Activated naive CD4-positive, alpha-beta T cell (primary cell): ENCODE data around the gene GPR139.

Experiments
- DNase-seq, 4 experiments: peaks; one replicate each; lab custom pipeline; 2025; lab: John Stamatoyannopoulos, UW

GPR139 gene

GRCh38 chr16:20073203-20074098 is at the start of gene GPR139:
TSS of gene GPR139 (minus strand) at chr16:20073890. CDS start at chr16:20073616, 274 bp downstream.
- no peak for DNase-seq

DNA sequence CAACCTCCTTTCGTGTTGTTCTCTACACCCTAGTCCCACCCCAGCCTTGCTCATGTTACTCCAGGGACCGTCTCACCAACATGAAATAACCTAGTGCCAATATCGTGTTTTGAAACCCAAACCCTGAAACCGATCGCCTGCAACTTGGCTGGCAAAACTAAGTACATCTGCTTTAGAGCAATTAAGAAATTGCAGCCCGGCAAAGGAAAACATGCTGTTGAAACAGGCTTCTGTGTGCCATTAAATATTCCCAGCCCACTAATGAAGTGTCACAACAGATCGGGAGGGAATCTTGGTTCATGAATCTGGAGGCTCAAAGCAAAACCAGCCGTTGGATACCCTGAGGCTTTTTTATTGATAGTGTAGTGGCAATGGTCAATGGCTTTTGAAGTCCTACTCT is 48.3 kb upstream of the GPR139 start:
- no peak for DNase-seq

- no peak for DNase-seq
These were observed 40.7 kb upstream of the GPR139 start for GRCh38 chr16:20114356-20114755.

- DNase-seq = no peak
These were observed 37.5 kb upstream of the GPR139 start for GRCh38 chr16:20111143-20111542.

GRCh38 chr16:20107083-20107482 is 33.4 kb upstream of the GPR139 start:
- no peak for DNase-seq

DNA sequence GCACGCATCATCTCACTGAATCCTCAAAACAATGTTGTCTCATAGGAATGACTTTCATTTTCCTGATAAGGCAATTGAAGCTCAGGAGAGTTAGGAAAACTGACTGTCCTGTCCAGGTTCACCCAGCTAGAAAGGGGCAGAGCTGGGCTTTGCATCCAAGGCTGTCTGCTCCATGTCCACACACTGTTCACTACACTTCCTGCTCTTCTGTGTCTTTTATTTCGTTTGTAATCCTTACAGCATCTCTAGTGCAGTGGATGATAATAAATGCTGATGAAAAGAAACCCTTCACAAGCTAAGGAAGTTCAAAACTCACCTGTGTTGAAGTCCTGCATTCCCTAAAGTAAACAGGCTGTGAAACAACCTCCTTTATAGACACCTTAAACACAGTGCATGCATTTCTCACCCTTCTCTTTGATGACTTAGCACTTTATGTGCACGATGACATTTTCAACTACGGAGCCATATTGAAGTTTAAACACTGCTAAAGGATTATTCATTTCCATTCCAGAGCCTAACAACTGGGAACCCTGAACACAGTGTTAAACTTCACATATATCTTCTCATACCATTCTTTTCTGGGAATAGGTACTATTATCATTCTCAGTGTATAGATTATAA is 31.0 kb upstream of the GPR139 start:
- DNase-seq = no peak

GRCh38 chr16:20102521-20102920 is 28.8 kb upstream of the GPR139 start:
- DNase-seq = no peak

- no peak for DNase-seq
These were observed 28.3 kb upstream of the GPR139 start for GRCh38 chr16:20102021-20102420.

DNA sequence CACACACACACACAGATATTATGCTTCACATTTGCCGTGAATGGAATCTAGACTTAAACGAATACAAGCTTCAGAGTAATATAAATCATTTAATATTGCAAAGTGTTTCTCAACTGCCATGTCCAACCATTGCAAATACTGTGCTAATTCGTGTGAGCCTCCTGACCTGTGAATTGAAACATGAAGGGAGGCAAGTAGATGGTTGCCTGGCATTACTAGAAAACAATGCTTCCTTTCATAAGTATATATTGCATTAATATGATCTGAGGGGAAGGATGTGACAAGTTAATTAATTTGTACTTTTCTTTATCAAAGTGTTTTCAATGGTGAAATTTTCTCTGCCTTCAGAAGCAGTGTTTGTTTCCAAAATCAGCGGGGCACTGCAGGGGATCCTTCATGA is 25.7 kb upstream of the GPR139 start:
- no peak for DNase-seq

- DNase-seq = no peak
These were observed 20.5 kb upstream of the GPR139 start for GRCh38 chr16:20094157-20094556.

GRCh38 chr16:20089246-20089965 is 15.7 kb upstream of the GPR139 start:
- no peak for DNase-seq

DNA sequence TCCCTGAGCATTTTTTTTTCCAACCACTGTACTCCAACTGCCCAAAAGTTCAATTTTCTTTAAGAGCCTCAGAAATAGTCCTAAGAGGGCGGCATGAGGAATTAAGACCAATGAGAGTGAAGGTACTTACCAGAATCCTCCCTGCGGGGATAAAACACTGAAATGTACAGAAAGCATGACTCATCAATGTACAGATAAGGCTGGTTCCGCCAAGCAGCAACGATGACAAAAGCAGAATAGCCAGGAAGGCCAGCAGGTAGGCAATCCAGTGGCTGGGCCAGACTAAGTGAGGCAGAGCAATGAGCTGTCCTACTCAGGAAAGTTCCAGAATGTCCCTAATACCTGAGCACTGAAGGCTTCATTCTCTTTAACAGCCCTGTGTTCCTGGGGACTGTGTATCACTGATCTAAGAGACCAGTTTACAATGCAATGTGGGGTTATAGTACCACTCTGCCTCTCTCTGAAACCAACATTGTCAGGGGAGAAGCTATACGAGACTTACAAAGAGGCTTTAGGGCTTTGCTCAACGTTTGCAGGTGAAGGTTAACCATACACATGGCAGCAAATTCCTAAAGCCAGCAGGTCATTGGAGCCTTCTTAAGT is 11.0 kb upstream of the GPR139 start:
- no peak for DNase-seq

DNA sequence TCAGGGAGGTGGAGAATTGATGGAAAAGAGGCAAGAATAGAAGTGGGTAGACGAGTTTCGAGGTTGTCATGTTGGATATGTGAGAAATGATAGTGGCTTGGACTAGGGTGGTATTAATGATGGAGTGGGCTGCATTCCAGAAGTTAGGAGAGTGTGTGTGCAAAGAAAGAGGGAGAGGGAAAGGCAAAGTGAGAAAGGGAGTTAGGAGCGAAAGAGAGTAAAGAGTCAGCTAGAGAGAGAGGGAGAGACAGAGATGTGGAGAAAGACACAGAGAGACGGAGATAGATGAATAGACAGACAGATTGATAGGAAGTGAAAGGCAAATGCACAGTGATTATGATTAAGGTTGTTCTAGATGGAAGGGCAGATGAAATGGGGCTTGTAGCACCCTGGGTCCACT is 5.4 kb upstream of the GPR139 start:
- no peak for DNase-seq

GRCh38 chr16:20075243-20075642 is 1.6 kb upstream of the GPR139 start:
- no peak for DNase-seq

GRCh38 chr16:20074099-20074991 is 655 bp upstream of the GPR139 start:
- no peak for DNase-seq

DNA sequence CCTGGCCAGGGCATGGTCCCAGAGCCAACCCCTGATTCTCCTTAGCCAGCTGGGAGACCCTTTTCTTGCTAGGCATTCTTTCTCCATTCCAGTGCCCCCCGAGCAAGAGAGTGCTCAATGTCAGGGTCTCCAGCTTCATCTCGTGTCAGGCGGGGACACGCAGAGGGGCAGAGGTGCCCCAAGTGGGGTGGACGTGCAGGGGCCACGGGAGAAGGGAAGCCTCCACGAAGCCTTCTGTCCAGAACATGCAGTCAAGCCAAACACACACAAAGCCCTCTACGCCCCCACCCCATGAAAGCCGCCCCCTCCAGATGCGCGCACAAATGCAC is 852 bp downstream of the GPR139 start:
- no peak for DNase-seq

DNA sequence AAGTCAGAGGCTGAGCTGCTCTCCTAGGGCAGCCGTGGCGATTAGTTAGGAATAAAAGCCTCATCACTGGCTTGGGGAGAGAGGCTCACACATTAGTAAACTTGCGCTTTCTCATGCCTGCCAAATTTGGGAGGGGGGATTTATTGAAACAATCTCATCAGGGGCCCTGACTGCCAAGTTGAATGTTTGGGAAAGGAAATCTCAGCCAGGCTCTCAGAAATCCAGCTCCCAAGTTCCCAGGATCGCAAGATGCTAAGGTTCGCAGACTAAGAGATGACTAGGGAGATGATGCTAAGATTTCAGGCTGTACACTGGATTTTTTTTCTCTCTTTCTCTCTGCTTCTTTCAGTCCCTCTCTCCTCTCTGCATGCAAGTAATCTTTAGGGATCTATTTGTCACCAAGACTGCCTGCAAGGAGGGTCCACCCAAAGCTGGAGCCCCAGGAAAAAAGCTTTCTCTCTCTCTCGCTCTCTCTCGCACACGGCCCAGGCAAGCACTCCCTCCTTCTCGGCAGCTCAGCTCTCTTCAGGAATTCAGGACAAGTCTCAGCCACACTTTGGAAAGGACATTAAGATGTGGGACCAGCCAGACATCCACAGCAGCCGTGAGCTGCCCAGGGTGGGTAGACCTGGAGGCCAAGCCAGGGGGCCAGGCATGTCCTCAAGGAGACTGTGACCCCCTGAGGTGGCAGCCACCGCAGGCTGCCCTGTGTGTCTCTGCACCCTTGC is 1.4 kb downstream of the GPR139 start:
- DNase-seq = no peak

DNA sequence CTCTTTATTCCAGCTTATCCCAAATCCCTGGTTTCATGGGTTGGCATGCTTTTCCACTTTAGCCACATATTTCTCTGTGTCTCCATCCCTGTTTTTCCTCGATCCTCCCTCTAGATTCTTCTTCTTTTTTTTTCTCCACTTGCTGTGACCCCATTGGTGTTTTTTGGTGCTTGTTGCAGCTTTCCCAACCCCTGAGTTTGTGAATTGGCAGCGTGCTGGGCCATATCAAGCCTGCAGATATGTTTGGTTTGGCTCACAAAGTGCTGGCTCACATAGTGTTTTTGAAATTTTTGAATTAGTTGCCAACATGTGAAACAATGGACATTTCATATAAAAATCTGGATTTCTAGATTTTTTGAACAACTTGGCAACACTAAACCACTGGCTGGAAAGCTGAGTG is 8.8 kb downstream of the GPR139 start:
- no peak for DNase-seq

DNA sequence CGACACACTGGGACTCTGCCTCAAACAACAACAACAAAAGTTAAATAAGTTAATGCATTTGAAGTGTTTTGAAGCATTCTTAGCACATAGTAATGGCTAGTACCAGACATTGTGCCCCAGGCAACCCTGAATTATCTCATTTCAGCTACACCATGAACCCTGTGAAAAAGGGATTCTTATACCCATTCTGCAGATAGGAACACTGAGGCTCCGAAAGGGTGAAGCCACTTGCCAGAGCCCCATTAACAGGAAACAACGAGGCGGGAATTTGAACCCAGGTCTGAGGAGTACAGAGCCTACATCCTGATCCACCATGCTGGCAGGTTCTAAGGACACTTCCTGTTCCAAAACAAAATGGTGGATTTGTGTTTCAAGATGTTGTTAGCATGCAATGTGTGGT is 9.2 kb downstream of the GPR139 start:
- no peak for DNase-seq

DNA sequence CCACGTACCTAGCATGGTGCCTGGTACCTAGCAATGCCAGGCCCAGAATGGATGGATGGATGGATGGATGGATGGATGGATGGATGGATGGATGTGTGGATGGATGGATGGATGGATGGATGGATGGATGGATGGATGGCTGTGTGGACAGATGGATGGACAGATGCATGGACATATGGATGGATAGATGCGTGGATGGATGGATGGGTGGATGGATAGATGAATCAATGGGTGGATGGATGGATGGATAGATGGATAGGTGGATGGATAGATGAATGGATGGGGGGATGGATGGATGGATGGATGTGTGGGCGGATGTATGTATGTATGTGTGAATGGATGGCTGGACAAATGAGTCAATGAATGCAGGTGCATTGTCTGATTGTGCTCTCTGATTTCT is 12.6 kb downstream of the GPR139 start:
- DNase-seq = no peak

DNA sequence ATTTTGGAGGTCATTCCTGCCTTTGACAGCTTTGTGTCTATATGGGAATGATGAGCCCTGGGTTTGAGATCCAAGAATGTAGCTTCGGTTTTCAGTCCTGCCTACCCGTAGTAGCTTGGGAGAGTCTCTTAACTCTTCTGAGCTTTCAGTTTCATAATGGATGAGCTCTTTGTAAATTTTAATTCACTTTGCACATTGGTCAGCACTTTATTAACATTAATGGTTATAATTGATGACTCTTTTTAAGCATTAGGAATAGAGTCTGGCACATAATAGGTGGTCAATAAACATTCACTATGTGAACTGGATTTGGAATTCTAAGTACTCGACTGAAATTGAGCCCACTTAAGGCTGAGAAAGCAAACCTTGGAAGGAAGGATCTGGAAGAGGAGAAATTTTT is 17.3 kb downstream of the GPR139 start:
- DNase-seq = no peak
